Endothelial cell (in vitro differentiated cells): Measurements from ENCODE around the gene NLRC5. TPM values are rescaled to one million over a fixed set of nuclear protein-coding genes. Genes with fewer than 3 reads are reported as not detected.
"Not testable (repeated sequence)": the region's sequence is repeated elsewhere in the genome, so short reads cannot be mapped to it uniquely, and the experiment has no call there.

ENCODE experiments used
- DNase-seq: peaks from one replicate; pipeline ENCODE4 v3.0.0; 2021; ENCODE audit warnings: low spot score
- H3K27ac Mint-ChIP-seq: one replicate; pipeline ENCODE4 v1.8.0; 2021; ENCODE audit warnings: mixed read lengths, inconsistent platforms; ENCODE audit not compliant: unreplicated experiment
- H3K27me3 Mint-ChIP-seq: one replicate; pipeline ENCODE4 v1.8.0; 2021; ENCODE audit warnings: mild to moderate bottlenecking, moderate library complexity, mixed read lengths, inconsistent platforms; ENCODE audit not compliant: unreplicated experiment
- H3K36me3 Mint-ChIP-seq: one replicate; pipeline ENCODE4 v1.8.0; 2021; ENCODE audit warnings: mild to moderate bottlenecking, low read depth, mixed read lengths, inconsistent platforms; ENCODE audit not compliant: unreplicated experiment
- H3K4me1 Mint-ChIP-seq: one replicate; pipeline ENCODE4 v1.8.0; 2021; ENCODE audit warnings: mild to moderate bottlenecking, mixed read lengths, inconsistent platforms; ENCODE audit not compliant: unreplicated experiment
- H3K4me3 Mint-ChIP-seq: one replicate; pipeline ENCODE4 v1.8.0; 2021; ENCODE audit warnings: mild to moderate bottlenecking, mixed read lengths, inconsistent platforms; ENCODE audit not compliant: unreplicated experiment
- H3K9me3 Mint-ChIP-seq: one replicate; pipeline ENCODE4 v1.8.0; 2021; ENCODE audit warnings: mixed read lengths, inconsistent platforms; ENCODE audit not compliant: unreplicated experiment
- CTCF ChIP-seq: fragments of 200-600 bp; sonication (generic); IDR thresholded peaks from one replicate; pipeline ENCODE4 v1.5.0; 2021; ENCODE audit warnings: antibody characterized with exemption; ENCODE audit not compliant: unreplicated experiment
- total RNA-seq: library from RNA; stranded (reverse); fragmentation: NEBNext Ultra II Directional; extraction: Animal tissue kit (Norgen Biotek cat#: 25700); gene quantifications from one replicate; pipeline ENCODE4 v1.2.1, GENCODE V29; 2021; ENCODE audit not compliant: unreplicated experiment

Gene NLRC5
- total RNA-seq, 1 donor from 2014 or later = 2.4 TPM

- TF ChIP-seq CTCF = no peak
- no peak for DNase-seq
- H3K4me3 Mint-ChIP-seq = no peak overlapping the region
These were observed 6.1 kb upstream of the NLRC5 start for GRCh38 chr16:56983211-56983751.

GRCh38 chr16:56984639-56985038, 4.7 kb upstream of the NLRC5 start:
- no peak for TF ChIP-seq CTCF
- no peaks in the 10 kb centered on the region for H3K9me3 Mint-ChIP-seq
- H3K4me1 Mint-ChIP-seq = peaks cover 2% of the 10 kb centered on the region
- H3K27me3 Mint-ChIP-seq = peaks cover 8% of the 10 kb centered on the region
- no peak for DNase-seq
- no peak overlapping the region for H3K4me3 Mint-ChIP-seq
- no peaks in the 10 kb centered on the region for H3K36me3 Mint-ChIP-seq
- no peak overlapping the region for H3K27ac Mint-ChIP-seq

More at GRCh38 chr16:56983211-56983751, 6.1 kb upstream of the NLRC5 start:
- Mint-ChIP-seq H3K4me1 (no peaks in the 10 kb centered on the region), H3K27ac (no peak overlapping the region), H3K27me3 (peaks cover 8% of the 10 kb centered on the region), H3K36me3 (no peaks in the 10 kb centered on the region), H3K9me3 (no peaks in the 10 kb centered on the region)

- Mint-ChIP-seq H3K4me1 (peaks cover 8% of the 10 kb centered on the region), H3K27me3 (peaks cover 13% of the 10 kb centered on the region), H3K9me3 (no peaks in the 10 kb centered on the region), H3K27ac (no peak overlapping the region), H3K36me3 (no peaks in the 10 kb centered on the region), H3K4me3 (no peak overlapping the region)
- no peak for DNase-seq
- TF ChIP-seq CTCF = no peak
These were observed 3.9 kb upstream of the NLRC5 start for GRCh38 chr16:56985288-56985961.

- no peak for TF ChIP-seq CTCF
- Mint-ChIP-seq H3K36me3 (no peaks in the 10 kb centered on the region), H3K27me3 (peaks cover 13% of the 10 kb centered on the region), H3K4me3 (no peak overlapping the region), H3K4me1 (peaks cover 8% of the 10 kb centered on the region), H3K9me3 (no peaks in the 10 kb centered on the region), H3K27ac (no peak overlapping the region)
- DNase-seq = no peak
These were observed 3.4 kb upstream of the NLRC5 start for GRCh38 chr16:56985962-56986360.

- H3K36me3 Mint-ChIP-seq = no peaks in the 10 kb centered on the region
These were observed 3.0 kb upstream of the NLRC5 start for GRCh38 chr16:56986361-56986760.

GRCh38 chr16:56986908-56987307, 2.4 kb upstream of the NLRC5 start:
- peaks cover 13% of the 10 kb centered on the region for H3K27me3 Mint-ChIP-seq
- H3K36me3 Mint-ChIP-seq, H3K27ac Mint-ChIP-seq, H3K4me1 Mint-ChIP-seq, H3K9me3 Mint-ChIP-seq, H3K4me3 Mint-ChIP-seq, DNase-seq: not testable (repeated sequence)

More at GRCh38 chr16:56986361-56986760, 3.0 kb upstream of the NLRC5 start:
- Mint-ChIP-seq H3K27ac (no peak overlapping the region), H3K4me3 (no peak overlapping the region), H3K27me3 (peaks cover 13% of the 10 kb centered on the region), H3K4me1 (peaks cover 8% of the 10 kb centered on the region), H3K9me3 (no peaks in the 10 kb centered on the region)
- no peak for TF ChIP-seq CTCF
- no peak for DNase-seq
